Measurements from ENCODE around the gene TMEM119. TPM values are rescaled to one million over a fixed set of nuclear protein-coding genes. Genes with fewer than 3 reads are reported as not detected.

The TMEM119 gene
- total and polyA plus RNA-seq, 9 of the 15 experiments (the other 6 are each of a cell fraction or from before 2014, with no cell fraction given): 0.18 TPM; not detected in 8

- TF ChIP-seq OTX1 (CRISPR knock-in tag; IDR thresholded peaks at IDR 0.05) (peak; percentile 80; the same call in 1 of the 2 replicates), SAP30 (IDR thresholded peaks at IDR 0.05; ENCODE audit: borderline replicate concordance, insufficient read depth, low read depth, low read length, poor library complexity, severe bottlenecking) (no peak), HEY1 (CRISPR knock-in tag; IDR thresholded peaks at IDR 0.05; ENCODE audit: borderline replicate concordance) (no peak), FOXP4 (CRISPR knock-in tag; IDR thresholded peaks at IDR 0.05; ENCODE audit: borderline replicate concordance) (peak; percentile 55; the same call in 1 of the 2 replicates), ZBTB40 (IDR thresholded peaks at IDR 0.05) (peak; percentile 32; the same call in 1 of the 2 replicates), ZBTB40 (CRISPR knock-in tag; IDR thresholded peaks at IDR 0.05) (no peak), ZNF695 (CRISPR knock-in tag; IDR thresholded peaks at IDR 0.05) (0 out of 2 replicates have a peak, but pooled peaks have one; percentile 16), ZC3H4 (CRISPR knock-in tag; IDR thresholded peaks at IDR 0.05; ENCODE audit: borderline replicate concordance) (peak; percentile 69; the same call in 1 of the 2 replicates), BCOR (IDR thresholded peaks at IDR 0.05) (no peak), SMARCA5 (IDR thresholded peaks at IDR 0.05) (no peak), ZBTB49 (CRISPR knock-in tag; IDR thresholded peaks at IDR 0.05; ENCODE audit: borderline replicate concordance) (0 out of 2 replicates have a peak, but pooled peaks have one; percentile 47), NFE2 (IDR thresholded peaks at IDR 0.05; ENCODE audit: low read depth) (0 out of 2 replicates have a peak, but pooled peaks have one; percentile 3)
Observed at GRCh38 chr12:108629824-108630476, 32.1 kb upstream of the TMEM119 start (continued).
